ENCODE results near the gene SPOCK1.

Gene SPOCK1

DNA sequence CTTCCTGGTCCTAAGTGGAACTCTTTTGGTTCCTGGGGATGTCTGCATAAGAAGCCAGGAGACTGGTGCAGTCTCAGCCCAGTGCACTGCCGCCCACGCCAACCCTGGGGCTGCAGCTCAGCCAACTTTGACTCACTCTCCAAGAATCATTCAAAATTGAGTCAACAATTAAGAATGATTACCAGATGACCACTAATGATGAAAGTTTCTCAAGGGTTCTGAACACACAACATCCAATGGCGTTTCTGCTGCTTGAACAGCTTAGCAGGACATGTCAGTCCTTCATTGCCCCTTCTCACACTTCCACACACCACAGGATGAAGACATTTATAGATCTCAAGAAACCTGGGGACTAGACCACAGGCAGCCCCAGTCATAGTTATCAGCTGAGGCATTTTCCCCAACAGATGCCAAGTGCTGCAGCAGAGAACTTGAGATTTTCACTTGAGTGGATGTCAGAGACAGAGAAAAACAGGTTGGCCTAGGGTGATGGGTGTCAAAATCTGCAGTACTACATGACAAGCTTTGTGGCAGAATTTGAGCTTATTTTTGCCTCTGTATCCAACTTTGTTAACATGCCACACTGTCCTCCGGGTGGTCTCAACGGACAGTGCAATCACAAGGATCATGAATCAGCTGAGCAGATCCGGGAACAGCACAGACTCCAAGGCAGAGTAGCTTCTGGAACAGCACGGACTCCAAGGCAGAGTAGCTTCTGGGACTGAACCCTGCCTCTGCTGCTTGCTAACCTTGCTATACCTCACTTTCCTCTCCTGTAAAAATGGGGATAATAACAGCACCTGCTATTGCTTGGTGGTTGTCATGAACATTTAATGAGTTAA lies 356.1 kb downstream of the SPOCK1 start:
- no peak for FAIRE-seq

- no peak for FAIRE-seq
Measured at GRCh38 chr5:137142346-137142745, 356.8 kb downstream of the SPOCK1 start.

DNA sequence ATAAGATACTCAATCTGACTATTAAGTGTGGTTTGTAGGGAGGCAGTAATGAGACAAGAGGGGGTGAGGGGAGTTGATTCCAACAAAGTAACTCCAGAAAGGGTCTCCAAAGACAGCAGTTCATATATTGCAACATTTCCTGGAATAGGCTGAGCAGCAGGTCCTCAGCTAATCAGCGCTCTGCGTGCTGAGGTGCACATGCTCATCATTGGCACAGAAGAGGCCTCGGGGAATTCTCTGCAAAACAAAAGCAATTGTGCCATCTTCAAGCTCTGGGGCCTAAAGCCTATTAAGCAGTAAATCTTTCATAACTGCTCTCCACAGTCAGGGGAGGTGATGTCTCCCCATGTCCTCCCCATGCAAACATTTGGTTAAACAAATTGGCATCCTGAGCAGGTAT lies 357.3 kb downstream of the SPOCK1 start:
- FAIRE-seq = no peak

DNA sequence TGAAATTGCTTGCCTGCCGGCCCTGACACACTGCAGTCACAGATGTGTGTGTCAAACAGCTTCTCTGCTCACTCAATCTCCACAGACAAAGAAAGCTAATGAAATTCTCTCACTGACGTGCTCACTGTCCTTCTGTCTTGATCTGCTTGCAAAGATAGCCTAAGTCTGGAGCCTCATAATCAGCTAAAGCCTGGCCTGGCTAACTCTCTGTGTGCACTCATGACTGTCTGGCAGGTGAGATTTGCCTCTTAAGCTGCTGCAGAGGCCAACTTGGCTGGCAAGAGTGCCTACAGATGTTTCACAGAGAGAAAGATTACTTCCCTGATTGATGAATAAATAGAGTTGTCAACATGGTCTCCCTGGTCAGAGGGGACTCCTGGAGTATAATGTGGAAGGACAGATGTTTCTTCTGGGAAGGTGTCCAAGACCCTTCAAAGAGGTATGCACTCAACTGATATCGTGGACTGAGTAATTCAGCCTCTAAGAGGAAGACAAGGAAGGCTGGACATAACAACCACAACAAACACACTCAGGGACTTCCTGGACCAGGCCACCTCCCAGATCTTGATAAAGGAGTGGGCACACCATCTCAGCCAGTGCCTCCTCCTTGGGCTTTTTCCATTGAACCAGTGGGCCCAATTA lies 362.0 kb downstream of the SPOCK1 start:
- FAIRE-seq = no peak

DNA sequence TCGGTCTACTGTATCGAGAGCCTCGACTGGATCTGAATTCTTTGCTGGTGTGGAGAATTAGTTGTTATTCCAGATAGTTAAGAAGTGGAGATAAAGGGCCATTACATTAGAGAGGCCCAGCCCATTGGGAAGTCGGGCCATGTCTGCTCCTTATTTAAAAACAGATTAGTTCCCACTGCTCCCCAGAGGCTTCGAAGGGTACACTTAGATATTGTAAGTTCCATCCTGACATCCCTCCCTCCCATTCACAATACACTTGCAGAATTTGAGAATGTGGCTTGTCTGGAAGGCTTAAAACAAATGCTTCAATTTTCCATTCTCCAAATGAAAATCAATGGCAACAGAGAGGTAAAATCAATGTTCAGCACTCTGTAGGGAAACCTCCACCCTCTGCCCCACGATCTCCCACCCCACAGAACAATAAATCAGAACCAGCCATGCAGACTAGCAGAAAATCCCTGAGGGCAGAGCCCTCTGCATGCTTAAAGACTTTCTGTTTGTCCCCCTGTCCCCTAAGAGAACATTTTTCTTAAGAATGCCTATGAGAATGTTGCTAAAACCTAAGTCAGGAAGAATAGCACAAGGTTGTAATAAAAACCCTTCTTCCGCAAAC lies 364.1 kb downstream of the SPOCK1 start:
- FAIRE-seq = no peak

DNA sequence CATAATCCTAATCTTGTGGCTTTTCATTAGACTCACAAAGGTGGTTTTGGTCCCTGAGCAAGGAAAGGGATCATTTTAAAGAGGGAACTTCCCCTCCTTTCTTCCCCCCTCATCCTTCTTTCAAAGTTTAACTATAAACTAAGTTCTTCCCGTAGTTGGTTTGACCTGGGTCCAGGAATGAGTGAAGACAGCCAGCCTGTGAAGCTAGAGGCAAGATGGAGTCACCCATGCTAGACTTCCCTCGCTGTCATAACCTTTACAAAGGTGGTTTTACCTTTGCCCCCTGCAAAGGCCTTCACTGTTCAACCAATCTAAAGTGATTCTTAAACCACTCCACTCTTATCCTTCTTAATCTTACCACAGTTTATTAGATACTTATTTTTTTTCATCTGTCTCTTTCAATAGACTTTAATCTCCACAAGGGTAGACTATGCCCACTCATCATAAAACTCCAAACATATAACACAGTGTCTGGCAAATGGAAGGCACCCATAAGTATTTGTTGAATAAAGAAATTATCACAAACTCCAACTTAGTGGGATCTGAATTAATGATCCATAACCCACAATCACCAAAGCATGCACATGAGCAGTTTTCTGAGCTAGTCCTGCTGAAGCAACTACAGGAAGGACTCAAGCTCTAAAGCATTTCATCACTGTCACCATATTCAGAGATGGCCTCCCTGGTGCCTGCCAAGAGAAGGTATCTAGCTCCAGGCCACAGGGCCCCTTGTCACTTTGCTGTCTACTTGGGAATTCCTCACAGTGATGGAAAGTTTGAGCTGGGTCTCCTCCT lies 369.0 kb downstream of the SPOCK1 start:
- no peak for FAIRE-seq

DNA sequence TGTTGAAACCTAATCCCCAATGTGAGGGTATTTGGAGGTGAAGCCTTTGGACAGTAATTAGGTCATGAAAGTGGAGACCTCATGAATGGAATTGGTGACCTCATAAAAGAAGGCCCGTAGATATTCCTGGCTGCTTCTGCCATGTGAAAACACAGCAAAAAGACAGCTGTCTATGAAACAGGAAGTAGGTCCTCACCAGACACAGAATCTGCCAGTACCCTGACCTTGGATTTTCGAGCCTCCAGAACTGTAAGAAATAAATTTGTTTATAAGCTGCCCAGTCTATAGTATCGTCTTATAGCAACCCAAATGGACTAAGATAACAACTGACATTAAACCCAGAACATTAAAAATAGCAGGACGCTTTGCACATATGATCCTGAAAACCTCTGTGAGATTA lies 371.1 kb downstream of the SPOCK1 start:
- no peak for FAIRE-seq

- no peak for FAIRE-seq
Measured at GRCh38 chr5:137126829-137127228, 372.3 kb downstream of the SPOCK1 start.

- no peak for FAIRE-seq
Measured at GRCh38 chr5:137122558-137122957, 376.6 kb downstream of the SPOCK1 start.

DNA sequence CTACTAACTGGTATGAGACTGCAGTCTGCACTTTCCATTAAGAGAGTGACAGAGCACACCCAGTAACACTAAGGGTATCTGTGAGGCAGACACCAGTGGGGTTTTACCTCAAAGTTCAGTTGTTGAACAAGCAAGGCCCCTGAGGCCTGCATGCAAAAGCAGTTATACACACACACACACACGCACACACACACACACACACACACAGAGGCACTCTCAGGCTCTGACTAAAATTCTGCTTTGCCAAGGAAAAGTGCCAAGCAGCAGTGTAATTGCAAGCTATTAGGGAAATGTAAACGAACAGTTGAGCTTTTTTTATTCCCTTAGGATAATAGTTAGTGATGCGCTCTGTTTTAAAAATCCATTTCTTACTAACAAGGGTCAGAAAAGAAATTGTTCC lies 377.1 kb downstream of the SPOCK1 start:
- no peak for FAIRE-seq

GRCh38 chr5:137119321-137119720 lies 379.8 kb downstream of the SPOCK1 start:
- no peak for FAIRE-seq

GRCh38 chr5:137118629-137119028 lies 380.5 kb downstream of the SPOCK1 start:
- FAIRE-seq = no peak

GRCh38 chr5:137115152-137115551 lies 384.0 kb downstream of the SPOCK1 start:
- FAIRE-seq = no peak

DNA sequence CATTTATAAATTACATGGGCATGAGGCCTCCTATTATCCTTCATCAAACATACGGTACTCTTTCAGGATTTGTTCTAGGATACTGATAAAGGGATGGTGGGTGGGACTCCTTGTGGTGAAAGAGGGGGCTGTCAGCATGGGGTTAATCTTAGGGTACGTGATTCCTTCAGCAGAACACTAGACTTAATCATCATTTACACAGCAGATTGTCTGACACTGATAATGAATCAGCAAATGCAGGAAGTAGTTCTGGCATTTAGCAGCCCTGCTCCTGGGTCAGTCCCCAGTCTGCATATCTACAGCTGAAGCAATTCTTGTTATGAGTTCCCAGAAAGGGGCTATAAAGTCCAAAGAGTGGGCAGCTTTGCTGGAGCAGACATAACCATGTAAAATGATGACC lies 384.6 kb downstream of the SPOCK1 start:
- FAIRE-seq = no peak

DNA sequence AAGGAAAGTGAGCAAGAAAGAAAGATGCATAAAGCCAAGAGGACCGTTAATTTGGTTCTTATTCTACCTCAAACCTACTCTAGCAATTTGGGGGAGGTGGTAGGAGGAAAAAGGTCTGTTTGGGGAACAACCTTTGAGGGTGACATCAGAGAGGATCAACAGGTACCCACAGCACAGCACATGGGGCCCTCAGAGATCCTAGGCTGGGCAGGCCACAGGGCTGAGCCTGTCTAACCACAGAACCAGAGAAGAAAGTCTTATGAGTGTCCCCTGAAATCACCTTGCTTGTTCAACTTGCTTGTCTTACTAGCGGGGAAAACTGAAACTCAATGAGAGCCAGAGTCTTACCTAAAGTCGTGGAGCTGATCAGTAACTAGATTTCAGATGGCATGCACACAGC lies 385.2 kb downstream of the SPOCK1 start:
- FAIRE-seq = no peak

GRCh38 chr5:137113161-137113560 lies 386.0 kb downstream of the SPOCK1 start:
- FAIRE-seq = no peak

- no peak for FAIRE-seq
Measured at GRCh38 chr5:137105351-137106035, 393.6 kb downstream of the SPOCK1 start.

DNA sequence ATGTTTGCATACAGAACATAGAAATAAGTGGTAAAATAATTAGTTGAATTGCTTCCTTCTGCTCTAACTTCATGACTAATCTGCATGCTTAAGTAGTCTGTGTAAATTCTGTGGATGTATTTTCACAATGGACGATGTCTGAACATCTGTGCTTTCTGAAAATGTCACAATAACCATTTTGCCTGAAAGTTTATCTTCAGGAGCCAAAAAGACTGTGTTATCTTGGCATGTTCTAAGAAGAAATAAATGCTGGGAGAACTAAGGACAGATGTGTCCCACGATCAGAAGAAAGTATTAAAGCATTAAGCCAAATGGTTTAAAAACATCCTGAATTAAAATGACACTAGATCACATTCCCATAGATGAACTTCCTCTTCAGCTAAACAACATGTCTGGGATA lies 397.6 kb downstream of the SPOCK1 start:
- no peak for FAIRE-seq

GRCh38 chr5:137099651-137100050 lies 399.5 kb downstream of the SPOCK1 start:
- no peak for FAIRE-seq

- no peak for FAIRE-seq
Measured at GRCh38 chr5:137098663-137099062, 400.5 kb downstream of the SPOCK1 start.

- FAIRE-seq = no peak
Measured at GRCh38 chr5:137098238-137098637, 400.9 kb downstream of the SPOCK1 start.

- FAIRE-seq = no peak
Measured at GRCh38 chr5:137097203-137097602, 401.9 kb downstream of the SPOCK1 start.

Data from colon (tissue), 2 donors.